Suprapubic skin (tissue), 4 donors: ENCODE measurements around the gene PARD3B. TPM values are rescaled to one million over a fixed set of nuclear protein-coding genes. Genes with fewer than 3 reads are reported as not detected.

ENCODE experiments used
- DNase-seq, 2 donors: peaks; one replicate each; pipeline ENCODE4 v3.0.0-alpha.2; 2019; ENCODE audit warnings: low spot score in 2 of 2
- H3K27ac ChIP-seq: fragments of 200-600 bp; sonication (generic); one replicate; pipeline ENCODE4 v1.5.1; 2019
- H3K27me3 ChIP-seq: fragments of 200-600 bp; sonication (generic); one replicate; pipeline ENCODE4 v1.5.1; 2019
- H3K36me3 ChIP-seq: fragments of 200-600 bp; sonication (generic); one replicate; pipeline ENCODE4 v1.5.1; 2019
- H3K4me1 ChIP-seq: fragments of 200-600 bp; sonication (generic); one replicate; pipeline ENCODE4 v1.5.1; 2019
- H3K4me3 ChIP-seq: fragments of 200-600 bp; sonication (generic); one replicate; pipeline ENCODE4 v1.5.1; 2019; ENCODE audit warnings: mild to moderate bottlenecking
- H3K9me3 ChIP-seq: fragments of 200-600 bp; sonication (generic); one replicate; pipeline ENCODE4 v1.5.1; 2019
- EP300 ChIP-seq: sonication (generic); formaldehyde crosslinking; IDR thresholded peaks from one replicate; pipeline ENCODE4 v1.6.1; 2017; ENCODE audit warnings: antibody characterized with exemption
- POLR2A ChIP-seq, 2 donors: fragments of 450-650 bp; IDR thresholded peaks; one replicate each; pipeline ENCODE4 v1.6.1; 2017; ENCODE audit warnings: antibody characterized with exemption in 2 of 2, mild to moderate bottlenecking in 2 of 2, moderate library complexity in 2 of 2
- POLR2AphosphoS5 ChIP-seq, 3 donors: sonication (generic); formaldehyde crosslinking; IDR thresholded peaks; one replicate each; pipeline ENCODE4 v1.6.1; 2017; ENCODE audit warnings: antibody characterized with exemption in 3 of 3
- WGBS: methylation state at CpG from one replicate; pipeline ENCODE4 v1.1.5; 2018; 5-methylcytosine and 5-hydroxymethylcytosine counted together
- total RNA-seq, 4 donors: library from RNA; depleted of rRNA; stranded (reverse); fragments of >200 nt; gene quantifications; one replicate each; pipeline ENCODE4 v1.1.0, GENCODE V29; 2016
- TF ChIP-seq, protein P1 (sequence below), 2 donors: fragments of 200-600 bp in 1 of 2; fragments of 450-650 bp in 1 of 2; sonication (generic) in 1 of 2; IDR thresholded peaks; one replicate each; pipeline ENCODE4 v1.5.1; 2016 to 2019; ENCODE audit warnings: antibody characterized with exemption in 2 of 2, mild to moderate bottlenecking in 1 of 2, moderate library complexity in 1 of 2

The PARD3B gene
- total RNA-seq, 4 donors from 2014 or later, result 12.5 to 18.9 (median 15.5) TPM

DNA sequence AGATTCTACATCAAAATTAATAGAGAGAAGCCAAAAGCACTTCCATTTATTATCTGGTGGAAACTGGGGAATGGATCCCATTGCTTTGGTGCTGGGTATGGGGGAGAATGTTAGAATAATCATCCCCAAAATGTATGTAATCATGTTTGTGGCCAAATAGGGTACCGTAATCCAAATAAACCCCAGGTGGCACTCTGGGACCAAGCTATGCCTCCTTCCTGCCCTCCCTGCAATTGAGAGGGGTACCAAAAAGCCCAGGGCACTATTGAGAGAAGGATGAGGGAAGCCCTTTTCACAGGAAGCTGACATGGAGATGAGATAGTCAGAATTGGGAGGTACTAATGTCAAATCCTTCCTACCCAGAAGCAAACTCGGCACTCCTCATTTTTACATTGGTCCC, 1051.3 kb downstream of the PARD3B start:
- Histone ChIP-seq H3K36me3 (no peaks in the 10 kb centered on the region), H3K4me1 (no peaks in the 10 kb centered on the region), H3K27me3 (no peaks in the 10 kb centered on the region), H3K4me3 (no peak overlapping the region), H3K9me3 (no peaks in the 10 kb centered on the region), H3K27ac (no peak overlapping the region)
- 95% methylated on average over 2 of the region's 2 CpGs for WGBS
- no peak for TF ChIP-seq POLR2AphosphoS5 (IDR thresholded peaks at IDR 0.05)
- no peak for TF ChIP-seq POLR2A (IDR thresholded peaks at IDR 0.05)
- TF ChIP-seq, protein P1, sequence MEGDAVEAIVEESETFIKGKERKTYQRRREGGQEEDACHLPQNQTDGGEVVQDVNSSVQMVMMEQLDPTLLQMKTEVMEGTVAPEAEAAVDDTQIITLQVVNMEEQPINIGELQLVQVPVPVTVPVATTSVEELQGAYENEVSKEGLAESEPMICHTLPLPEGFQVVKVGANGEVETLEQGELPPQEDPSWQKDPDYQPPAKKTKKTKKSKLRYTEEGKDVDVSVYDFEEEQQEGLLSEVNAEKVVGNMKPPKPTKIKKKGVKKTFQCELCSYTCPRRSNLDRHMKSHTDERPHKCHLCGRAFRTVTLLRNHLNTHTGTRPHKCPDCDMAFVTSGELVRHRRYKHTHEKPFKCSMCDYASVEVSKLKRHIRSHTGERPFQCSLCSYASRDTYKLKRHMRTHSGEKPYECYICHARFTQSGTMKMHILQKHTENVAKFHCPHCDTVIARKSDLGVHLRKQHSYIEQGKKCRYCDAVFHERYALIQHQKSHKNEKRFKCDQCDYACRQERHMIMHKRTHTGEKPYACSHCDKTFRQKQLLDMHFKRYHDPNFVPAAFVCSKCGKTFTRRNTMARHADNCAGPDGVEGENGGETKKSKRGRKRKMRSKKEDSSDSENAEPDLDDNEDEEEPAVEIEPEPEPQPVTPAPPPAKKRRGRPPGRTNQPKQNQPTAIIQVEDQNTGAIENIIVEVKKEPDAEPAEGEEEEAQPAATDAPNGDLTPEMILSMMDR (IDR thresholded peaks at IDR 0.05), result no peak
- TF ChIP-seq EP300, result no peak
- no peak for DNase-seq

DNA sequence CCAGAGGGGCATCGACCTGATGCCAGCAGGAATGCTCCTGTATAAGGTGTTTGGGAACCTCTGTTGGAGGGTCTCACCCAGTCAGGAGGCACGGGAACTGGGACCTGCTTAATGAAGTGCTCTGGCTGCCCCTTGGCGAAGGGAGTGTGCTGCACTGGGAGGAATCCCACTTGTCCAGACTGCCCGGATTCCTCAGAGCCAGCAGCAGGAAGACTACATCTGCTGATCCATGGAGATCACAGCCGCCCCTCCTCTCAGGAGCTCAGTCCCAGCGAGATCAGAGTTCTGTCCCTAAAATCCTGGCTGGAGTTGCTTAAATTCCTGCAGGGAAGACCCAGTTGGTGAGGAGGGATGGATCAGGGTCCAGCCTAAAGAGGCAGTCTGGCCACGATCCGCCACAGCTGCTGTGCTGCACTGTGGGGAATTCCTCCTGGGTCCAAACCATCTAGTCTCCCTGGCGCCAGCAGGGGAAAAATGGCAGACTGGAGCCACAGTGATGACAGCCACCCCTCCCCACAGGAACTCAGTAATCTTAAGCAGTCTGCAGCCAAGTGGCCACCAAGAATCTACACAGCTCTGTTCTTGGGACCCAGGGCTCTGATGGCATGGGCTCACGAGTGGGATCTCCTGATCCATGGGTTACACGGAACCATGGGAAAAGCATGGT, 1060.5 kb downstream of the PARD3B start:
- H3K9me3 ChIP-seq, result no peaks in the 10 kb centered on the region
- 91% methylated on average over 3 of the region's 11 CpGs for WGBS
- no peak for TF ChIP-seq POLR2A (IDR thresholded peaks at IDR 0.05)
- TF ChIP-seq, protein P1 (IDR thresholded peaks at IDR 0.05), result no peak
- no peak for TF ChIP-seq POLR2AphosphoS5 (IDR thresholded peaks at IDR 0.05)
- no peak for TF ChIP-seq EP300

DNA sequence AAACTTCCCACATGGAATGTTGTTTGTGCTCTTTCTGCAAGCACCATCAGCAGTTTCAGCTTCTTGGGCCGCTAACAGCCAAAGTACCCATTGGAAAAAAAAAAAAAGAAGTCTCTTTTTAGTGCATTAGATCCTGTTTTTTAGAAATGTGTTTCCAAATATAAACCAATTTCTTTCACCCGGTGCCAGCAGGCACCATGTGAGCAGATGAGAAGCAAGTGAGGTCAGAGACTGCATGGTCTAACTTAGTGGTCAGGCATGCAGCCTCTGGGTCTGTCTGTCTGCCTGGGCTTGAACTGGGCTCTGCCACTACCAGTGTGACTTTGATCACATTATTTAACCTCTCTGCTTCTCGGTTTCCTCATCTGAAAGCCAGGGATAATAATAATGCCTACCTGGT, 1061.9 kb downstream of the PARD3B start:
- WGBS, result 92% methylated on average over 3 of the region's 3 CpGs
- Histone ChIP-seq H3K4me1 (no peaks in the 10 kb centered on the region), H3K36me3 (no peaks in the 10 kb centered on the region), H3K9me3 (no peaks in the 10 kb centered on the region), H3K27ac (no peak overlapping the region), H3K27me3 (no peaks in the 10 kb centered on the region), H3K4me3 (no peak overlapping the region)
- TF ChIP-seq POLR2AphosphoS5 (IDR thresholded peaks at IDR 0.05) (no peak), POLR2A (IDR thresholded peaks at IDR 0.05) (no peak), EP300 (no peak)
- TF ChIP-seq, protein P1 (IDR thresholded peaks at IDR 0.05), result no peak
- no peak for DNase-seq

More for the DNA sequence above, 1060.5 kb downstream of the PARD3B start:
- no peaks in the 10 kb centered on the region for H3K4me1 ChIP-seq
- no peak overlapping the region for H3K4me3 ChIP-seq
- no peak overlapping the region for H3K27ac ChIP-seq
- no peak for DNase-seq
- no peaks in the 10 kb centered on the region for H3K36me3 ChIP-seq
- no peaks in the 10 kb centered on the region for H3K27me3 ChIP-seq

DNA sequence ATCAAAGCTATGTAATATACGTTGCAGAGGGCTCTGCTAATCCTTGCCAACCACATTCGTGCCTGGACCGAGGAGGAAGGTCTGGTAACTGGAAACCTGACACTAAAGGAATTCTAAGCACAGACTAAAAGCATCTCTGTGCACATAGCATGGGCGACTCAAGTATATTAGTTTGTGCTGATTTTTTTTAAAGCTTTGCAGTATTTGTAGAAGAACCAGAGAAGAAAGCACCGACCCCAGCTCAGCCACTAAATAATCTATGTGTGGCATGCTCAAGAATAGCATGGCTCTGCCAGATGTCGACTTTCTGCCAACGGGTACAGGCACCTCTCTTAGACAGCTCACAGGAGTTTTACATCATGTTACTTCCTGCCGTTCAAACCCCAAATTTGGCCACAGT, 1063.8 kb downstream of the PARD3B start:
- Histone ChIP-seq H3K36me3 (no peaks in the 10 kb centered on the region), H3K27me3 (no peaks in the 10 kb centered on the region), H3K27ac (no peak overlapping the region), H3K9me3 (no peaks in the 10 kb centered on the region), H3K4me3 (no peak overlapping the region), H3K4me1 (no peaks in the 10 kb centered on the region)
- TF ChIP-seq POLR2A (IDR thresholded peaks at IDR 0.05), result no peak
- TF ChIP-seq, protein P1 (IDR thresholded peaks at IDR 0.05), result no peak
- TF ChIP-seq EP300, result no peak
- TF ChIP-seq POLR2AphosphoS5 (IDR thresholded peaks at IDR 0.05), result no peak
- 56% methylated on average over 8 of the region's 8 CpGs for WGBS
- no peak for DNase-seq

DNA sequence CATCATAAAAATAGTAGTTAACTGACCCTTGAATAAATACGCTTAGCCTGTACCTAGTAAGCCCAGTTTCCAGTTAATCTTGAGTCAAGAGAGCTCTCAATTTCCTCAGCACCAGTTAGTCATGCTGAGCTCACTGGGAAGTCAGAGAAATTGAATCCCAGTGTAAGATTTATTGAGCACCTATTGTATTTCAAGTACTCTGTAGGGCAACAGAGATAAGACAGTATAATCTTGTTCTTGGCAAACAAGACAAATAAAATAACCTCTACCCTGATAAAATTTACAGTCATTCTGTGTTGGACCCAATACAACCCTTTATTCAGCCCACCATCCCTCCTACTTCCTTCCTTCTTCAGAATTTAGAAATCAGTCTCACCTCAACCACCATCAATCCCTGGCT, 1065.2 kb downstream of the PARD3B start:
- TF ChIP-seq EP300 (no peak), POLR2A (IDR thresholded peaks at IDR 0.05) (no peak), POLR2AphosphoS5 (IDR thresholded peaks at IDR 0.05) (no peak)
- TF ChIP-seq, protein P1 (IDR thresholded peaks at IDR 0.05), result no peak
- 100% methylated on average over 1 of the region's 1 CpG for WGBS

More for the DNA sequence above, 1065.2 kb downstream of the PARD3B start:
- no peak for DNase-seq
- H3K9me3 ChIP-seq, result no peaks in the 10 kb centered on the region
- no peak overlapping the region for H3K27ac ChIP-seq
- no peaks in the 10 kb centered on the region for H3K36me3 ChIP-seq
- H3K4me1 ChIP-seq, result no peaks in the 10 kb centered on the region
- no peak overlapping the region for H3K4me3 ChIP-seq
- H3K27me3 ChIP-seq, result no peaks in the 10 kb centered on the region
